Activated T-cell treated with anti-CD3 and anti-CD28 coated beads for 24 hours (primary cell): ENCODE results near the gene SRMS.
"Not testable (repeated sequence)": the region's sequence is repeated elsewhere in the genome, so short reads cannot be mapped to it uniquely, and the experiment has no call there.

Source experiments
- DNase-seq: peaks from one replicate; pipeline ENCODE4 v3.0.0-alpha.2; 2020; ENCODE audit warnings: low read depth

Gene SRMS

GRCh38 chr20:63578224-63579016 lies 30.9 kb upstream of the SRMS start:
- DNase-seq: no peak

DNA sequence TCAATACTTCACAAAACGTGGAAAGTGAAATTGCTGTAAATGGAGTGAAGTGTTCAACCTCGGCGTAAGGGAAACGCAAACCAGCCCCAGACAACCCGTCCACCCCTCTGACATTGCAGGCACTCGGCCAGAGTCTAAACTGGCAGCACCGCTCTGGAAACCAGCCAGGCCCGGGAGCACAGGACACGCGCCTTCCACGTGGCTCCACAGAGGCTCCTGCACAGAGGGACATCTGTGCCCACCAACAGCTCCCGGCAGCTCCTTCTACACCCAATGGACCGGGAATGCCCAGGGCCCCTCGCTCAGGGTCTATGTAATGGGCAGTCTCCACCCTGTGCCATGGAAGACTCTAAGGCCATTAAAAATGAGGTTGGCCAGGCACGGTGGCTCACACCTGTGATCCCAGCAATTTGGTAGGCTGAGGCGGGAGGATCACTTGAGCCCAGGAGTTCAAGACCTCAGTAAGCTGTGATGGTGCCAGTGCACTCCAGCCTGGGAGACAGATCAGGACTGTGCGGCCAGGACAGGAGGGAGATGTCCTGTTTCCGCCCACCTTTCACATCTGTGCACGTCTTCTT lies 29.9 kb upstream of the SRMS start:
- DNase-seq: no peak

GRCh38 chr20:63576311-63576710 lies 28.8 kb upstream of the SRMS start:
- no peak for DNase-seq

- no peak for DNase-seq
Observed at GRCh38 chr20:63574829-63575743, 27.5 kb upstream of the SRMS start.

GRCh38 chr20:63574156-63574828 lies 26.7 kb upstream of the SRMS start, which contains the start of gene HELZ2:
Gene HELZ2, minus strand, starts transcription at chr20:63574239. Its CDS starts 1,854 bp downstream, at chr20:63572385.
- DNase-seq: peak; percentile 27

DNA sequence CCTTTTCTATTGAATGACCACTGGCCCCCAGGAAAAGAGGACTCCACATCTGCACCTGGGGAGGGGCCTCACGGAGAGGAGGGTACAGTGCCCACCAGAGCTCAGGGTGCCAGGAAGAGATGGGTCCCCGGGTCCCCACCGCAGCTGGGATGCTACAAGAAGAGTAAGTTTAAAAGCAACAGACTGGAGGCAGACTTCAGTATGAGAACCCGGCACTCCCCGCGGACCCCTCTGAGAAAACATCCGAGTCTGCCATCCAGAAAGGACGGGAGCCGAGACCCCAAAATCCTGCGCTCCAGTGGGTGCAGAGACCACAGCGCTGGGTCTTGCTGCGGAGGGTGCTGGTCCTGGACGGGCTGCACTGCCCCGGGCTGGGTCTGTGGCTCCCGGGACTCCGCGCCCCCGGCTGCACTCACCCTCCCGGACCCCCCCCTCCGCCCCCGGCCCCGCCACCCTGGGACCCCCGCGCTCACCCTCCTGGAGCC lies 26.1 kb upstream of the SRMS start:
- no peak for DNase-seq

DNA sequence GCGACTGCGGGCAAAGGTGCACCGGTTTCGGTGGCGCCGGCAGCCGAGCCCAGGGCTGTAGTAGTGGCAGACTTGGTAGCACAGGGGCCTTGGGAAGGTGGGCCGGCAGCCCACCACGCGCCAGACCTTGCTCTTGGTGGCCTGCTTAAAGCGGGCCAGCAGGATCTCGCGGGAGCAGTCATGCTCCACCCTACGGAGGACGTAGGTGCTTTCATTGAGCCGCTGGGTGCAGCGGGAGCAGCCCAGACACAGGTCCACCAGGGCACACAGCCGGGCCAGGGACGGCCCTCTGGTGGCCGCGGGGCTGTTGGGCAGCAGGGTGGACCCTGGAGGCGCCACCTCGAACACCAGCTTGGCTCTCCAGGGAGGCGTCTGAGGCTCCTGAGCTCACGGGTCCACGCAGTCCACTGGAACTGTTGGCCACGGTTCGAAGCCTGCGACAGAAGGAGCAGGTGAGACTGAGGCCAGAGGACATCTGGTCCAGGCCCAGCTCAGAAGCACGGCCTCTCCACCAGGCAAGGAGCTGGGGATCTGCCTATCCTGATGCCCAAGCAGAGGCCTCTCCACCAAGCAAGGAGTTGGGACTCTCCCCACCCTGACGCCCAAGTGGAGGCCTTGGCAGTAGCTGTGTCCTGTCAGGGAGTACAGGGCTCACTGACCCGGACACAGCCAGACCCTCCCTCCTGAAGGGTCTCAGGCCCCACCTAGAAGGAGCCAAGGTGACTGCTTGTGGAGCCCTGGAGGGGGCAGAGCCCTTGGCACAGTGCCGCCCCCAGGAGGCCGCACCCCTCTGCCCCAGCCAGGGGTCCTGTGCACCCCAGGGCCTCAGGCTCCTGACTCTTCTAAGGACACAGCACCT lies 25.5 kb upstream of the SRMS start:
- no peak for DNase-seq

GRCh38 chr20:63572071-63572787 lies 24.7 kb upstream of the SRMS start:
- DNase-seq: no peak

- DNase-seq: not testable (repeated sequence)
Observed at GRCh38 chr20:63571087-63571478, 23.5 kb upstream of the SRMS start.

DNA sequence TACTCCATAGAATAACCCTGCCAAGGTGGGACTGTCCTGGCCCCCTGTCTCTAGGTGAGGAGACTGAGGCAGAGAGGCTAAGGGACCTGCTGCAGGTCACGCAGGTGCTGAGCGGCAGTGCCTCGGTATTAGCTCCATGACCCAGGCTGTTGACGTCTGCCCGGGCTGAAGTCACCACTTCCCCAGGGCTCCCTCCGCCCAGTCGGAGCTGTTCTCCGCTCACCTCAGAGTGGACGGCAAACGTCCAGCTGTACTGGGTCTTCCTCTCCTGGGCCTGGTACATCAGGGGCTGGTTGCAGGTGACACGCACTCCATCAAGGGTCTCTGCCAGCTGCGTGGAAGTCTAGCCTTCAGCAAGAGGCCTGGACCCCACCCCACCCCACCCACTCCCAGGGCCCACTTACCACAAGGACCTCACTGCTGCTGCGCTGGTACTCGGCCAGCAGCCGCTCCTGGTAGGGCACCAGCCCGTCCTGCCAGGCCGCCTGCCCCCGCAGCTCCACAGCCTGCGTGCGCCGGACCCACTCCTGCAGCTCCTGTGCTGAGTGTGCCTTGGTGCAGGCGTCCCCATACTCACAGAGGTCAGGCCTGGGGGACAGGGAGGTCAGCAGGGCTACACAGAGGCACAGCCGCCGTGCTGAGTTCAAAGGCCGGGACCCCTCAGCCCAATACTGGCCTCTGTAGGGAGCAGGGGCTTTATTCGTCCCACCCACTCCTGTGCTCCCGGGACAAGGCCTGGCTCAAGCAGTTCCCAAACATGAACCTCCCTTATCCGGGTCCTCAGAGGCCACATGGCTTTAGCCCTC lies 22.9 kb upstream of the SRMS start:
- DNase-seq: no peak

DNA sequence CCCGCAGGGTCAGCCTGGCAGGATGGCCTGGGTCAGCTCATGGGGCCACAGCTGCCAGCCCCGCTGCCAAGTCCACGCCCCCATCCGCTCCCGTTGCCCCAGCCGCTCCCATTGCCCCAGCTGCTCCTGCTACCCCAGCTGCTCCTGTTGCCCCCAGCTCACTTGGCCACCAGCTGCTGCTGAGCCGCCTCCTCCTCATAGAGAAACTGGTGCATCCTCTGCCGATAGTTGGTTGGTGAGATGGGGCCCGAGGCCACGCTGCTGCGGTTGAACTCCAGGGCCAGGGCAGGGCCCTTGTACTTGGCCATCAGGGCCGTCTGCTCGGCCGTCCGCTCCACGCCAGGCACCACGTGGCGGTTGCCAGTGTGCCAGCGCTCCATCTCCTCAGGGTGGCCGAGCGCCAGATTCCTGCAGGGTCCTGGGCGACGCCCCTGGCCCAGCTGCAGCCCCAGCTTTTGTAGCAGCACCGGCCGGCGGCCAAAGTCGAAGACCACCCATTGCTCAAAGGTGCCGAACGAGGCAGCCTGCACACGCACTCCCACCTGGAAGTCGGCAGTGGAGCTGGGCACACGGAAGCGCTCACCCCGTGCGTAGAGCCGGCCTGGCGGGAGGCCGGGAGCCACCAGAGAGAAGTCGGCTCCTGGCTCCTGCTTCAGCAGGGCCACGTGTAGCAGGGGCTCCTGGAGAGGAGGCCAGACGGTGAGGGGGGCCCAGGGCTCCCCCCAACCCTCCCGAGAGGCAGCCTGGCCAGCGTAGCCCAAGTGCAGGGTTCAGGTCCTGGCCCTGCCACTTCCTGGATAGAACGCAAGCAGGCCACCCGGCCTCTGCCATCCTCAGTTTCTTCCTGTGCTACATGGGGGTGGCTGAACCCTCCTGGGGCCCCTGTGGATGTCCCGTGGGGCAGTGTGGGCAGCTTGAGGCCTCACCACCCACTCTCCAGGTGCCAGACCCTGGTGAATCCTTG lies 21.7 kb upstream of the SRMS start:
- DNase-seq: no peak

GRCh38 chr20:63568170-63568981 lies 20.8 kb upstream of the SRMS start:
- no peak for DNase-seq

DNA sequence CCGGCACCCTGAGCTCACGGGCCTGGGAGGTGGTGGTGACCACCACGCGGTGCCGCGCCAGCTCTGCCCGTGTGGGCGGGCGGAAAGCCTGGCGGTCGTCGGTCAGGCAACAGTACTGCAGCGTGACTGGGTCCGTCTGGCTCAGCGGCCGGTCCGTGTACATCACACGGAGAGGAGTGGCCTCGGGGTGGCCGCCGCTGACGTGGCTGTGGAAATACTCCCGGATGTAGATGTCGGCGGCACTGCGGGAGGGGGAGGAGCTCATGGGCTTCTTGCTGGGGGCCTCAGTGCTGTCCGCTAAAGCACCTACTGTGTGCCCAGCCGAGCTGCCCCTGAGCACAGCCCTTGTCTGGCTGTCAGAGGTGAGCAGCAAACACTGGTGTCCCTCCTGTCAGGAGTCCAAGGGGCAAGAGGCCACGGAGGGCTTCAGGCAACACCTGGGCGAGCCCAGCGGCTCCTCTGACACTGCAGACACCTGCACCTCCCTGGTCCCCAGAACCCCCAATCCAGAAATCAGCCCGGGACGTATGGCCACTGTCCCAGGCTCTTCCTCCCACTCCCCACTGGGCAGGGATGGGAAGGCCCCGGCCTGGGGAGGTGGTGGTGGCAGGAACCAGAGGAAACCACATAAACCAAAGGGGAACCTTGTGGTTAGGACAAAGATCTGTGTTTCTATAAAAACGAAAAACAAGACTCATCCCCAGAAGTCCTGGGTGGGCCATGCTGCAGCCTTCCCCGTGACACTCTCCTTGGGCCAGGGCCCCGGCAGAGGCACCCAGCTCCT lies 20.0 kb upstream of the SRMS start:
- DNase-seq: peak; percentile 18

GRCh38 chr20:63567136-63567385 lies 19.5 kb upstream of the SRMS start:
- DNase-seq: no peak

DNA sequence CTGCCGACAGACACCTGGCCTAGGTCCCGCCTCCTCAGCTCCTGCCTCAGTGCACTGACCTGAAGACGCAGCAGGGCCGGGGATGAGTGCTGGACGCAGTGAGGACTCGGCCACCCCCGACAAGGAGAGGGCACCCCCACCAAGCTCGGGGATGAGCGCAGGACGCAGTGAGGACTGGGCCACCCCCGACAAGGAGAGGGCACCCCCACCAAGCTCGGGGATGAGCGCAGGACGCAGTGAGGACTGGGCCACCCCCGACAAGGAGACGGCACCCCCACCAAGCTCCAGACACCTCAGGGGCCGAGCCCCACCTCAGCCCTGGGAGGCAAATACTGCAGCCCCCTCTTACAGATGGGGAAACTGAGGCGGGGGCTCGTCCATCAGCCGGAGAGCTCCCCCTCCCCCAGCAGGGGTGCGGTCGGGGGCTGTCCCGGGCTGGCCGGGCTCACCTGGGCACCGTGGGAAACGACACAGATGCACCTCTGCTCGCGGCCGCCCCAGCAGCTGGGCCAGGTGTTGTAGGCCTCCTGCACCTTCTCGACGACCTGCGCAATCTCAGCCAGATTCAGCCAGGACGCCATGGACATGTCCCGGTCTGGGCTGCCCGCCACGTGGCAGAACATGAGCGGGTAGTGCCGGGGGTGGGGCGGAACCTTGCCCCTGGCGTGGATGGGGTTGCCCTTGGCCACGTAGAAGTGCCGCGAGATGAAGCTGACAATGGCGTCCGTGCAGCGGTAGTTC lies 19.0 kb upstream of the SRMS start:
- DNase-seq: no peak

- DNase-seq: no peak
Observed at GRCh38 chr20:63565699-63566335, 18.3 kb upstream of the SRMS start.
